ENCODE data around the gene LIPM.

- TF ChIP-seq, protein P1, sequence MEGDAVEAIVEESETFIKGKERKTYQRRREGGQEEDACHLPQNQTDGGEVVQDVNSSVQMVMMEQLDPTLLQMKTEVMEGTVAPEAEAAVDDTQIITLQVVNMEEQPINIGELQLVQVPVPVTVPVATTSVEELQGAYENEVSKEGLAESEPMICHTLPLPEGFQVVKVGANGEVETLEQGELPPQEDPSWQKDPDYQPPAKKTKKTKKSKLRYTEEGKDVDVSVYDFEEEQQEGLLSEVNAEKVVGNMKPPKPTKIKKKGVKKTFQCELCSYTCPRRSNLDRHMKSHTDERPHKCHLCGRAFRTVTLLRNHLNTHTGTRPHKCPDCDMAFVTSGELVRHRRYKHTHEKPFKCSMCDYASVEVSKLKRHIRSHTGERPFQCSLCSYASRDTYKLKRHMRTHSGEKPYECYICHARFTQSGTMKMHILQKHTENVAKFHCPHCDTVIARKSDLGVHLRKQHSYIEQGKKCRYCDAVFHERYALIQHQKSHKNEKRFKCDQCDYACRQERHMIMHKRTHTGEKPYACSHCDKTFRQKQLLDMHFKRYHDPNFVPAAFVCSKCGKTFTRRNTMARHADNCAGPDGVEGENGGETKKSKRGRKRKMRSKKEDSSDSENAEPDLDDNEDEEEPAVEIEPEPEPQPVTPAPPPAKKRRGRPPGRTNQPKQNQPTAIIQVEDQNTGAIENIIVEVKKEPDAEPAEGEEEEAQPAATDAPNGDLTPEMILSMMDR (conservative IDR thresholded peaks at IDR 0.05; ENCODE audit: low read length): no peak
- TF ChIP-seq EZH2phosphoT487 (IDR thresholded peaks at IDR 0.05; ENCODE audit: borderline replicate concordance, low read depth, low read length): no peak
These were observed 16.8 kb downstream of the LIPM start for GRCh38 chr10:88819290-88819689.
